ENCODE measurements around the gene PLEKHS1. TPM values are rescaled to one million over a fixed set of nuclear protein-coding genes. Genes with fewer than 3 reads are reported as not detected.
"Not testable (repeated sequence)": the region's sequence is repeated elsewhere in the genome, so short reads cannot be mapped to it uniquely, and the experiment has no call there.

Gene PLEKHS1
- total RNA-seq, 1 donor from 2014 or later: 0.05 TPM

DNA sequence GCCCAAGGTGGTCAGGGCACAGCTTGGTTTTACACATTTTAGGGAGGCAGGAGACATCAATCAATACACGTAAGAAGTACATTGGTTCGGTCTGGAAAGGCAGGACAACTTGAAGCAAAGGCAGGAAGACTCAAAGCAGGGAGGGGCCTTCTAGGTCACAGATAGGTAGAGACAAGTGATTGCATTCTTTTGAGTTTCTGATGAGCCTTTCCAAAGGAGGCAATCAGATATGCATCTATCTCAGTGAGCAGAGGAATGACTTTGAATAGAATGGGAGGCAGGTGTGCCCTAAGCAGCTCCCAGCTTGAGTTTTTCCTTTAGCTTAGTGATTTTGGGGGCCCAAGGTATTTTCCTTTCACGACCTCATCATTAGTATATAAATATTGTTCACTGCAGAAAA lies 69.8 kb downstream of the PLEKHS1 start:
- H3K27ac Mint-ChIP-seq; intact Hi-C loops (cut with micrococcal nuclease); H3K9me3 Mint-ChIP-seq; H3K27me3 Mint-ChIP-seq (ENCODE audit: insufficient read depth); H3K36me3 Mint-ChIP-seq (ENCODE audit: low read depth); H3K4me3 Mint-ChIP-seq; H3K4me1 Mint-ChIP-seq (ENCODE audit: low read depth); DNase-seq (ENCODE audit: low spot score): not testable (repeated sequence)

DNA sequence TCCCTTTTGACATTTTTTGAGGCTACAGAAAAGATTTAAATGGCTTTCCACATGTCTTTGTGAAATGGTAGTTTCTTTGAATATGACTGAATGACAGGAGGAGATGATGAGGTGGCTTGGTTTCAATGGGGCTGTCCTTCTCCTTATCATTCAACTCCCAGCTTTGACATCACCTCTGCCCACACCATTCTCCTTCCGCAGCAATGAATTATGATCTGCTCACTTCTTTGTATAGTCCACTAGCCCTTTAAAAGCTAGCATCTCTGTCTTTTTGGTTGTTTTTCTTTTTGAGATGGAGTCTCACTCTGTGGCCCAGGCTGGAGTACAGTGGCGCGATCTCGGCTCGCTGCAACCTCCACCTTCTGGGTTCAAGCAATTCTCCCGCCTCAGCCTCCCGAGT lies 70.7 kb downstream of the PLEKHS1 start:
- Mint-ChIP-seq H3K4me1 (ENCODE audit: low read depth) (no peaks in the 10 kb centered on the region), H3K27me3 (ENCODE audit: insufficient read depth) (peaks cover 8% of the 10 kb centered on the region), H3K9me3 (no peaks in the 10 kb centered on the region), H3K36me3 (ENCODE audit: low read depth) (no peaks in the 10 kb centered on the region), H3K4me3 (no peak overlapping the region), H3K27ac (no peak overlapping the region)
- no peak for DNase-seq (ENCODE audit: low spot score)
- intact Hi-C loops (cut with micrococcal nuclease): no loop called here

DNA sequence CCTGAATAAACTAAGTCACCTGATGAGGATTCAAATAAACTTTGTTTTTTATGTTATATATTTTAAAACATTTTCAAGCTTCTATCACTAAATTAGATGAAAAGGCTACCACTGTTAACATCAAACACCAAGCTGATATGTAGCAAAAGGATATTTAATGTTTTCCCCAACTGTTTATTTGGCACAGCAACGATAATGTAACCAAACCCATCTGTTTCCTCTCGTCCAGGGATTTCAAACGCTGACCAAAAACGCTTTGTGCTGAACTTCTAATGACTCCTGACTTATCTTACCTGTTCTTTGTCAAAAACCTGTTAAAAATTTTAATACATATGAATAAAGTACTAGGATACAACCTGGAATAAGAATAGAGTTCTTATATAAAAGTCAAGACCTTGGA lies 71.9 kb downstream of the PLEKHS1 start:
- intact Hi-C loops (cut with micrococcal nuclease): no loop called here
- Mint-ChIP-seq H3K36me3 (ENCODE audit: low read depth) (no peaks in the 10 kb centered on the region), H3K27ac (no peak overlapping the region), H3K27me3 (ENCODE audit: insufficient read depth) (peaks cover 12% of the 10 kb centered on the region), H3K4me3 (no peak overlapping the region), H3K4me1 (ENCODE audit: low read depth) (no peaks in the 10 kb centered on the region), H3K9me3 (no peaks in the 10 kb centered on the region)
- no peak for DNase-seq (ENCODE audit: low spot score)

DNA sequence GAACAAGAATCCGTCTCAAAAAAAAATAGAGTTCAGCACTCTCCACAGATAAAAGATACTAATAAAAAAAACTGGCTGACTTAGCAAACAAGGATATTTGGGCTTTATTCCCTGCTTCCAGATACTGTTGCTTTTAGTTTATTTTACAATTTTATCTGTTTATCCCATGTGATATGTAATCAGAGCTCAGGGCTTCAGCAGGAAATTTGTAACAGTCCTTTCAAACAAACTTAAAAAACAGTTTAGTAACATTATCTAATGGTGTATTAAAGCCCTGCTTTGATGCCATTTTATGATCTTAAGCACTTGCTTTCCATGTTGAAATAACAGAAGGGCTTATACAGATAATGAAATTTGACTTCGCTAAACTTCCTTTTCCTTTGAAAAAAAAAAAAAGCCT lies 74.3 kb downstream of the PLEKHS1 start:
- intact Hi-C loops (cut with micrococcal nuclease): no loop called here
- Mint-ChIP-seq H3K36me3 (ENCODE audit: low read depth) (no peaks in the 10 kb centered on the region), H3K4me1 (ENCODE audit: low read depth) (no peaks in the 10 kb centered on the region), H3K27me3 (ENCODE audit: insufficient read depth) (peaks cover 16% of the 10 kb centered on the region), H3K4me3 (no peak overlapping the region), H3K9me3 (no peaks in the 10 kb centered on the region), H3K27ac (no peak overlapping the region)
- no peak for DNase-seq (ENCODE audit: low spot score)

DNA sequence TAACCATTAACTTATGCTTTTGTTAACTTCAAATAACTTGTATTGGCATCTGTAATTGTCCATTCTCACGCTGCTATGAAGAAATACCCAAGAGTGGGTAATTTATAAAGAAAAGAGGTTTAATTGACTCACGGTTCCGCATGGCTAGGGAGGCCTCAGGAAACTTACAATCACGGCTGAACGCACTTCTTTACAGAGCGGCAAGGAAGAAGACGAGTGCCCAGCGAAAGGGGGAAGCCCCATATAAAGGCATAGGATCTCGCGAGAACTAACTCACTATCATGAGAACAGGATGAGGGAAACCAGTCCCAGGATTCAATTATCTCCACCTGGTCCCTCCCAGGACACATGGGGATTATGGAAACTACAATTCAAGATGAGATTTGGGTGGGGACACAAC lies 77.1 kb downstream of the PLEKHS1 start:
- H3K4me1 Mint-ChIP-seq (ENCODE audit: low read depth); intact Hi-C loops (cut with micrococcal nuclease); H3K9me3 Mint-ChIP-seq; DNase-seq (ENCODE audit: low spot score); H3K4me3 Mint-ChIP-seq; H3K27ac Mint-ChIP-seq; H3K36me3 Mint-ChIP-seq (ENCODE audit: low read depth): not testable (repeated sequence)
- H3K27me3 Mint-ChIP-seq (ENCODE audit: insufficient read depth): peaks cover 18% of the 10 kb centered on the region

Other genes starting within 250 kb of the PLEKHS1 start
- gene HABP2, start 198.6 kb upstream of the PLEKHS1 start, total RNA-seq: not detected in 2 replicates
- gene NRAP, start 87.6 kb upstream of the PLEKHS1 start, total RNA-seq: not detected in 2 replicates
- gene CASP7, start 71.8 kb upstream of the PLEKHS1 start, total RNA-seq: 20.7 and 25.1 TPM in 2 replicates
- 14.4 and 16.0 TPM in 2 replicates for gene DCLRE1A, start 102.4 kb downstream of the PLEKHS1 start, total RNA-seq
- 28.2 and 28.9 TPM in 2 replicates for gene NHLRC2, start 103.0 kb downstream of the PLEKHS1 start, total RNA-seq